Stimulated activated CD4-positive, alpha-beta T cell treated with anti-CD3 and anti-CD28 coated beads, Interleukin-12 subunit alpha, Interleukin-12 subunit beta, amount 100 ng/mL, for 24 hours (primary cell): ENCODE data around the gene ACTG1.

Experiments used
- DNase-seq, 2 experiments: peaks; one replicate each; pipeline ENCODE4 v3.0.0-alpha.2; 2020; ENCODE audit warnings: low read depth in 2 of 2

ACTG1 gene

GRCh38 chr17:81518113-81518784, 5.7 kb upstream of the ACTG1 start:
- DNase-seq, result no peak

DNA sequence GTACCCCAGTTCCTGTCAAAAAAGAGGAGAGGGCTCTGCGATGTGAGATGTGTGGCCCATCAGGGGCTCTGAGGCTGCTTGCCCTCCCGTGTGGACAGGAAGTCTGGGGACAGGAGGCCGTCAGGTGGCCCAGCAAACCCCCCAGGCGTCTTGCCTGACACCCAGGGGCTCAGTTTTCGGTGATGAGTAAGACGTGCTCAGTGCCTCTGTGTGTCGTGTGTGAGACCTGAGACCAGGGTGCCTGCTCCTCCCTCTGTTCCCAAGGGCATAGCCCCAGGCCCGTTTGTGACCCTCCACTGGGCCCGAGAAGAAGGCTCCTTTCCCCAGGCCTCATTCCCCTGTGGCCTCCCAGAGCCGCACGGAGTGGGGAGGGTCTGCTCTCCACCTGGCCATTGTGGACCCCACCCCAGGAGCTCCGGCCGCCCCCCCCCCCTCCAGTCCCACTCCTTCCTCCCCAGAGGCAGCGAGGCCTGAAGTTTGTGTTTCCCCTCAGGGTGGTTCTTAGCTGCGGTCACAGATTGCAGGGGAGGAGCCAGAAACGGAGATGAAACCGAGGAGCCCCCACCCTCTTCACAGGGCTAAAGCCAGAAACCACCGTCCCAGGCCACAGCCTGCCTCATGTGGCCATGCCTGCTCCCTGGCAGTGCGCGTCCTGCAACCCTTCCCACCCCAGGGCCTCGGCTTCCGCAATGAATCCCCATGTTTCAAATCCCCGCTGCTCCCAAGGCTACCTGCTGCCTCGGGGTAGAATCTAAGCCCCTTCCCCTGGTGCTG, 4.9 kb upstream of the ACTG1 start:
- no peak for DNase-seq

- DNase-seq, result no peak
Observed at GRCh38 chr17:81517009-81517338, 4.4 kb upstream of the ACTG1 start.

DNA sequence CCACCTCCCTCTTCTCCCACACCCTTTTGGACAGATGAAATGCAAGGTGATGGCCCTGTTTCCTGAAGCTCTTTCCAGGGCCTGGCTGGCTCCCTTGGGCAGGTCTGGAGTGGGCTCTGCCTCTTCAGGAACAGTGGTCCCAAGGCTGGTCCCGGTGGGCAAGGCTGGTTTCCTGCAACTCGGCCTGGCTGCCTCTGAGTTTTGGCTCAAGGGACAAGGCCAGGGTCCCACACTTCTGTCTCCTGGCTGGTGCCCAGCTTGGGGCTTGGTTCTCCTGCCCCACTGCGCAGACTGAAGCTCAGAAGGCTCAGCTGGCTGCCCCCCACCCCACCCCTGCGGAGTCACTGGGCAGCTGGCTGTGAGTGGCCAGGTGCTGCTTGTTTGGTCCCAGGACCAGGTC, 3.8 kb upstream of the ACTG1 start:
- DNase-seq, result no peak

- no peak for DNase-seq
Observed at GRCh38 chr17:81515530-81516041, 3.0 kb upstream of the ACTG1 start.

- peak in 1 of 2 experiments; percentile 68 for DNase-seq
Observed at GRCh38 chr17:81514739-81515529, 2.3 kb upstream of the ACTG1 start.

- DNase-seq, result no peak
Observed at GRCh38 chr17:81514489-81514738, 1.8 kb upstream of the ACTG1 start.

- no peak for DNase-seq
Observed at GRCh38 chr17:81513753-81514488, 1.3 kb upstream of the ACTG1 start.

GRCh38 chr17:81513372-81513752, 763 bp upstream of the ACTG1 start:
- DNase-seq, result no peak

- peak in 1 of 2 experiments; percentile 39 for DNase-seq
Observed at GRCh38 chr17:81511804-81512561, 616 bp downstream of the ACTG1 start.

DNA sequence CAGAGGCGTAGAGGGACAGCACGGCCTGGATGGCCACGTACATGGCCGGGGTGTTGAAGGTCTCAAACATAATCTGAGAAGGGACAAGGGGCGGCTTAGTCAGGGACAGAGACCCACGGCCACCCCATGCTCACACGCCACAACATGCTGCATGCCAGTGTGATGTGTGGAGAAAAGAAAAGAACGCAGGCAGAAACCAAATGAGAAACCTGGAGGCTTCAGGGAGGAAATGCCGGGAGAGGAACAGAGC, 1.1 kb downstream of the ACTG1 start:
- DNase-seq, result no peak

GRCh38 chr17:81510785-81511553, 1.6 kb downstream of the ACTG1 start:
- no peak for DNase-seq

- no peak for DNase-seq
Observed at GRCh38 chr17:81509972-81510784, 2.4 kb downstream of the ACTG1 start.

- no peak for DNase-seq
Observed at GRCh38 chr17:81509207-81509971, 3.2 kb downstream of the ACTG1 start.

- no peak for DNase-seq
Observed at GRCh38 chr17:81508639-81509206, 3.9 kb downstream of the ACTG1 start.

- DNase-seq, result no peak
Observed at GRCh38 chr17:81503619-81504018, 9.0 kb downstream of the ACTG1 start.

- DNase-seq, result no peak
Observed at GRCh38 chr17:81502471-81503017, 10.1 kb downstream of the ACTG1 start.

GRCh38 chr17:81500047-81500446, 12.6 kb downstream of the ACTG1 start:
- no peak for DNase-seq

DNA sequence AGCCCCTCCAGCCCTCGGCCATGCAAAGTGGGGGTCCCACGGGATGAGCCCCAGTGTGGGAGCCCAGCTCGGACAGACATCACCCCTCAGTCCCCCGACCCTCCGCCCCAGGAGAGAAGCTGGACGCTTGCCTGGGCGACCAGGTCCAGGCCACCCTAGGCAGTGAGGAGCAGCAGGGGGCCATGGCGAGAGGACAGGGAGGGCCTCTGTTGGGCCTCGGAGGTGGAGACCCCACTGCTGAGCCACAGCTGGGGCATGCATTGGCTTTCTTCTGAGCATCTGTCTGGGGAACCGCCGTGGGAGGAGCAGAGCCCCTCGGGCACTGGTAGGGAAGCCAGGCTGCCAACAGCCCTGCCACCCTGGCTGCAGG, 13.0 kb downstream of the ACTG1 start:
- no peak for DNase-seq
